A549 (cell line): ENCODE data around the gene IGF2R.

Experiments used
- CTCF ChIP-seq: fragments of >200 bp; sonication (Bioruptor Twin); formaldehyde crosslinking; IDR thresholded peaks from 3 replicates; pipeline ENCODE4 v1.5.1; 2016
- EHMT2 ChIP-seq: fragments of 200-600 bp; sonication (generic); IDR thresholded peaks from 2 replicates; pipeline ENCODE4 v1.6.1; 2016; ENCODE audit warnings: antibody characterized with exemption, low read depth, mild to moderate bottlenecking, moderate library complexity
- GATA3 ChIP-seq: IDR thresholded peaks from 2 replicates; pipeline ENCODE4 v1.6.1; 2012; ENCODE audit warnings: borderline replicate concordance
- MAX ChIP-seq: IDR thresholded peaks from 2 replicates; pipeline ENCODE4 v1.6.1; 2012
- POLR2A ChIP-seq: IDR thresholded peaks from 2 replicates; pipeline ENCODE4 v1.6.1; 2012; ENCODE audit warnings: mild to moderate bottlenecking, low read length
- RFX5 ChIP-seq: fragments of 450-650 bp; IDR thresholded peaks from 2 replicates; pipeline ENCODE4 v1.7.1; 2014; ENCODE audit warnings: antibody characterized with exemption, mild to moderate bottlenecking, moderate library complexity
- TFCP2L1 ChIP-seq: fragments of 250-450 bp; sonication (Bioruptor Pico); IDR thresholded peaks from 2 replicates; pipeline ENCODE4 v1.5.0; 2021; ENCODE audit warnings: mild to moderate bottlenecking

GRCh38 chr6:160121981-160122380 lies 153.1 kb downstream of the IGF2R start:
- TF ChIP-seq CTCF (no peak), GATA3 (no peak), RFX5 (no peak), MAX (no peak), TFCP2L1 (no peak), EHMT2 (no peak), POLR2A (no peak)
